Measurements from ENCODE around the gene FURIN. TPM values are rescaled to one million over a fixed set of nuclear protein-coding genes. Genes with fewer than 3 reads are reported as not detected.

The FURIN gene
- total and polyA plus RNA-seq, 9 of the 15 experiments (the other 6 are each of a cell fraction or from before 2014, with no cell fraction given): 0.92 to 99.9 (median 34.8) TPM

- Histone ChIP-seq H2AFZ (ENCODE audit: low read depth, low read length) (no peak overlapping the region), H3K9me3 (replicated peaks; ENCODE audit: control insufficient read depth, insufficient read depth, low read depth, low read length) (no peaks in the 10 kb centered on the region), H3K36me3 (ENCODE audit: control insufficient read depth, insufficient read depth, low read length) (peaks cover 38% of the 10 kb centered on the region), H3K4me1 (replicated peaks in 1 of 2; ENCODE audit: control insufficient read depth in 2 of 2, insufficient read depth in 2 of 2, low read length in 2 of 2) (peaks cover 53 to 72% of the 10 kb centered on the region in 2 experiments), H3K4me3 (peak overlapping the region; percentile 78), H3K79me2 (ENCODE audit: control insufficient read depth, insufficient read depth, low read length) (peaks cover 68% of the 10 kb centered on the region), H3K9ac (ENCODE audit: insufficient read depth in 1 of 2, low read depth in 2 of 2, low read length in 2 of 2) (peak overlapping the region; percentile 95 to 96), H3K27me3 (ENCODE audit: control insufficient read depth in 2 of 2, insufficient read depth in 2 of 2, low read length in 2 of 2) (no peaks in the 10 kb centered on the region; a peak in 1 of 5 replicates), H3K27ac (ENCODE audit: extremely low read depth, low read depth, low read length) (peak overlapping the region; percentile 96), H3K9me1 (ENCODE audit: control insufficient read depth, insufficient read depth, low read length) (no peaks in the 10 kb centered on the region), H4K20me1 (replicated peaks; ENCODE audit: control insufficient read depth, insufficient read depth, low read length) (peaks cover 12% of the 10 kb centered on the region; the same call in 1 of the 2 replicates), H3K4me2 (ENCODE audit: insufficient read depth, low read length) (peak overlapping the region; percentile 91)
- ATAC-seq (peak; percentile 3), DNase-seq (ENCODE audit: extremely low read depth in 1 of 4, low spot score in 3 of 4) (peak; percentile 48 to 72 (median 66)), FAIRE-seq (no peak)
- in situ Hi-C loops (cut with MboI) (no loop called here), intact Hi-C loops (cut with micrococcal nuclease) (loop anchor here (5.0 kb wide), 3 partner anchors 50 to 220 kb away; partner anchors contain the start of gene BLM)
- POLR2A ChIA-PET: interaction anchor here (0.6 to 2.1 kb wide), 5 partner anchors 10 to 681 kb away, joined by 3 to 8 read pairs (median 5); no protein-coding TSS in a partner anchor
- CTCF ChIA-PET (ENCODE audit: low intra/inter-chr PET ratio): interaction anchor here (1.0 kb wide), 1 partner anchor 31 kb away, joined by 4 read pairs; no protein-coding TSS in a partner anchor
- 2% methylated on average over 30 of the region's 77 CpGs for WGBS (ENCODE audit: insufficient coverage, low coverage, missing lambda C conversion rate)
- BruUV-seq (replicated peaks): no TSS peak
- TF ChIP-seq NRF1 (conservative IDR thresholded peaks at IDR 0.05 in 1 of 2, IDR thresholded peaks at IDR 0.05 in 1 of 2) (no peak; a peak in 2 of 4 replicates), STAT5A (IDR thresholded peaks at IDR 0.05; ENCODE audit: borderline replicate concordance, low read length) (no peak), NR2C2 (CRISPR knock-in tag; IDR thresholded peaks at IDR 0.05) (no peak), NR2C2 (tag; IDR thresholded peaks at IDR 0.05) (peak; percentile 63), FOXA3 (CRISPR knock-in tag; conservative IDR thresholded peaks at IDR 0.05 in 1 of 2, IDR thresholded peaks at IDR 0.05 in 1 of 2) (no peak), UBTF (IDR thresholded peaks at IDR 0.05; ENCODE audit: borderline replicate concordance in 1 of 2, low read depth in 2 of 2, low read length in 2 of 2) (peak in 1 of 2 experiments; percentile 54; a peak in 1 of 4 replicates), ZBTB11 (CRISPR knock-in tag; IDR thresholded peaks at IDR 0.05) (peak in 1 of 3 experiments; percentile 15; a peak in 2 of 6 replicates), PHF8 (IDR thresholded peaks at IDR 0.05; ENCODE audit: borderline replicate concordance, low read length) (peak; percentile 9; the same call in 1 of the 2 replicates), ZFX (CRISPR knock-in tag; IDR thresholded peaks at IDR 0.05) (peak; percentile 39; the same call in 1 of the 2 replicates), MAZ (CRISPR knock-in tag; conservative IDR thresholded peaks at IDR 0.05 in 1 of 2, IDR thresholded peaks at IDR 0.05 in 1 of 2) (peak in 1 of 2 experiments; percentile 31; a peak in 1 of 4 replicates), POLR2G (IDR thresholded peaks at IDR 0.05; ENCODE audit: low read depth, low read length) (peak; percentile 31), TEAD1 (CRISPR knock-in tag; IDR thresholded peaks at IDR 0.05) (no peak), DACH1 (IDR thresholded peaks at IDR 0.05; ENCODE audit: partially characterized antibody) (no peak), ZNF354B (CRISPR knock-in tag; IDR thresholded peaks at IDR 0.05) (no peak)
These were observed 3.5 kb downstream of the FURIN start for GRCh38 chr15:90871716-90872485.

All from K562 (cell line).